NCI-H2196 (cell line): Measurements from ENCODE around the gene DNAJC13.
A peak's percentile ranks its signal among the peaks of the same experiment; 100 is the strongest.

Experiments used
- DNase-seq: peaks from one replicate; lab custom pipeline; 2025; ENCODE audit not compliant: unreplicated experiment; lab: John Stamatoyannopoulos, UW

The DNAJC13 gene

GRCh38 chr3:132543011-132543739, 125.9 kb downstream of the DNAJC13 start:
- no peak for DNase-seq

DNA sequence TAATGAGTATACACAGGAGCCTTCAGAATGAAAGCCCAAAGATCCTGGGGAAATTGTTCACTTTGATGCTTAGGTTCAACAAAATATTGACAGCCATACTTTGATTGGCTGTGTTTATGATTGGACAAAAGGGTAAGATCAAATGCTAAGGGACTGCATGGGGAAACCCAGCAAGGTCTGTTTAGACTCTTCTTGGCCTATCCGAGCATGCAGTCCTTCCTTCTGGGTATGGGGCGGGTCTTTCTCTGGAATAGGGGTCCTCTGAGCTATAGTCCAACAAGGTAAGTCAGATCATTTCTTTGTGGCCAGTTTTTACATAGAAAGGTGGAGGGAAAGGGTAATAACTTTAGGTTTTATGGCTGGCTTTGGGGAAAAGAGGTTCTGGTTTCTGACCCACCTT, 126.8 kb downstream of the DNAJC13 start:
- DNase-seq = no peak

DNA sequence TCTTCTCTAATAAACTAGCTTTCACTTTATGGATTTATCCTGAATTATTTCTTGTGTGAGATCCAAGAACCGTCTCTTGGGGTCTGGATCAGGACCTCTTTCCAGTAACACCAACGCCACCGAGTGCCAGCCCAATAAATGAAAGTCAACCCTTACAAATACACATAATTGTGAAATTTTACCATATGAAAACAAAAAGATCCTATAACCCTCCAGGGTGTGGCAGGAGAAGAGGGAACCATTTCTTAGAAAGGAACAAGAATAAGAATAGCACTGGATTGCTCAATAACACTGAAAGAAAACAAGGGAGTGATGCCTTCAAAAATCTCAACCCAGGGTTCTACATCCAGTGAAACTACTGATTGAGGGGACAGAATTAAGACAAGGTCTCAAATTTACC, 128.2 kb downstream of the DNAJC13 start:
- DNase-seq = no peak

DNA sequence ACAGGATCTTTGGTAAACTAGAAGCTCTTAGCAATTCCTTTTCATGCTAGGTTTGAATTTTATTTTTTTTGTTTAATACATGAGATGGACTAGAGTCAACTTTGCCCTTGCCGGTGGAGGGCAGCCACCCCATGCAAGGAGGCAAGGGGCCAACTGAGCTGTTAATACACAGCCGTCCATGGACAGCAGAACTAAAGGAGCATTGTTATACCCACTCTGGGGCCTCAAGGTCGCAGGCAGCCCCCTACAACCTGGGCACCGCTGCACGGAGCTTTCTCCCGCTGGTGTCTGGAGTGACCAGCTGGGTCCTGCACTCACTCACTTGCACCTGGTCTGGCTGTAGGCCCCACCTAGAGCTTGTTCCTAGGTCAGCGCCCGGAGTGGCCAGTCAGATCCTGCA, 131.9 kb downstream of the DNAJC13 start:
- no peak for DNase-seq

DNA sequence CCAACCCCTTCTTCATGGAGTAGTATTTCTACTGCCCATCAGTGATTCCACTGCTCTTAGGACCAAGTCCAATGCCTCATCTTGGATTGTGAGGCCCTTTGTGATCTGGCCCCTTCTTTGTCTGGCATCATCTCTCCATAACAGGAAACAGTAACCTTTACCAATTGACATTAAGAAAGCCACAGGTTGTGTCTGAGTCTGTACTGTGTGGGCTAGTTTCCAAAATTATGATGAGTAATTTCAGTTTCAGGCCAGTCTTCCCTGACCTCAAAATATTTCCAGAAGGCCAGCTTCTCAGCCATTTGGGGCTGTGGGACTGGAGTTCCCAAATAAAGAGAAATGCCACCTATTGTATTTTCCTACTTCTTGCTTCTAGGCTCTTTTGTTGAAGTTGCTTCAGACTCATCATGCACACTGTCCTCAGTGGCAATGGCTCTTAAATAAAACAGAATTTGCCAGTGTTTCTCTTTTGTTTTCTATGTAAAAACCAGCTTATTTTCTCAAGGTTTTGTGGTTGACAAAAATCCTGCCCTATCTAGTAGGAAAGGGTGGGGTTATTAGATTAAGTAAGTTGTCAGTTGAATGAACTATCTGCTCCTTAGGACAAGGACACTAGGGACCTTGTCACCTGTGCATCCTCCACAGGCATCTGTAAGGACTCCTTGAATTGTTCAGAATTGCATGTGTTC, 132.7 kb downstream of the DNAJC13 start:
- no peak for DNase-seq

DNA sequence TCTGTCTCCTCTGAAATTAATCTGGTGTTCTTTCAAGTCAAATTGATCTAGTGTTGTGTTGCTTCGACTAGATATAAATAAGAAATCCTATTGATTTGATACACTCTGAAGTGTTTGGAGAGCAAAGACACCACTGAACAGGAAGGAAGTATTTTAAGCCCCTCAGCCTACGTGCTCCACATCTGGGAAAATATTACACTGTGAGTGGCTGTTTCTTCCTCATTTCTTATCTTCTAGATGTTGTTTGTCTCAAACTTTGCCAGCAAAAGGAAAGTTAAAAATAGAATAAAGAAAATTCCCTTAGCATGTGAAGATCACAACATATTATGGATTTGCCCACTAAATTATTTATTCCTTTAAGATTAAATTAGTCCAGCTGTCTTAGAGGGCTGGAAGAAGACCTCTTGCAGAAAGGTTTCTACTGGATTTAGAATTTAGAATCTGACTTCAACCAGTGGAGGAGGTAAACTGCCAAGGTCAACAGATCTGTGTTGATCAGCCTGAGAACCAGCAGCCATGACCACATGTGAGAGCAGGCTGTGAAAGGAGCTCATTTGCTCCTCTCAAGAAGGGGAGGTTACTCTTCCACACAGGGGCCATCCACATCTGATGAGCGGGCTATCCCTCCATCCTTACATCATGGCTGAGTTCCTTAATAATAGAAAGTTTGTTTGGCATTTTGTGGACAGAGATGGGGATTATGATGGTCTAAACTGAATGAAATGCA, 133.4 kb downstream of the DNAJC13 start:
- no peak for DNase-seq

DNA sequence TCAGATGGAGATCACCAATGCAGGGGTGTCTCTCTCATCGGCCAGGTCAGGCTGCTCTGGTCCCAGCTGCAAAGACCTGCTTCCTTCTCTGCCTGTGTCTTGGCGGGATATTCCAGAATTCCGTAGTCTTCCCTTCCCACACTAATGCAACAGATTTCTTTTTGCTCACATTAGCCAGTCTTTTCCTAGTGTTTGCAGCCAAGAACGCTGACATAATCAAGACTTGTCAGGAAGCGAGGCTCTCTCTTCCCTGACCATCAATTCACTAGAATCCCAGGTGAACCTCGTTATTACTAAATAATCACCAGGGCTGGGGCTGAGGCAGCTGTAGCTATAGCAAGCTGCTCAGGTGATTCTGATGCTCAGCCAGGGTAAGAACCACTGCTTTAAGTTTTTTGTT, 136.5 kb downstream of the DNAJC13 start:
- DNase-seq = no peak

- peak; percentile 92 for DNase-seq
These were observed 137.1 kb downstream of the DNAJC13 start for GRCh38 chr3:132554437-132554836.

GRCh38 chr3:132555306-132556035, 138.2 kb downstream of the DNAJC13 start:
- no peak for DNase-seq

DNA sequence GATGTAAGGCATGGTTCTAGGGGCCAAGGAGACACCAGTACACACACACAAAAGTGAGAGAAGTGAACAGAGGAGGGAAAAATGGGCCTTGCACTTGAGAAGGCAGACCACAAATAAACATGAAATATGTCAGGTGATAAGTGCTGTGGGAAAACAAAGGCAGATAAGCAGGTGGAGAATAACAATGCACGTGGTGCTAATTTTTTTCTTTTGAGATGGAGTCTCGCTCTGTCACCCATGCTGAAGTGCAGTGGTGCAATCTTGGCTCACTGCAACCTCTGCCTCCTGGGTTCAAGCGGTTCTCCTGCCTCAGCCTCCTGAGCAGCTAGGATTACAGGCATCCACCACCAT, 138.7 kb downstream of the DNAJC13 start:
- peak; percentile 26 for DNase-seq

GRCh38 chr3:132556508-132557159, 139.3 kb downstream of the DNAJC13 start:
- DNase-seq = no peak

DNA sequence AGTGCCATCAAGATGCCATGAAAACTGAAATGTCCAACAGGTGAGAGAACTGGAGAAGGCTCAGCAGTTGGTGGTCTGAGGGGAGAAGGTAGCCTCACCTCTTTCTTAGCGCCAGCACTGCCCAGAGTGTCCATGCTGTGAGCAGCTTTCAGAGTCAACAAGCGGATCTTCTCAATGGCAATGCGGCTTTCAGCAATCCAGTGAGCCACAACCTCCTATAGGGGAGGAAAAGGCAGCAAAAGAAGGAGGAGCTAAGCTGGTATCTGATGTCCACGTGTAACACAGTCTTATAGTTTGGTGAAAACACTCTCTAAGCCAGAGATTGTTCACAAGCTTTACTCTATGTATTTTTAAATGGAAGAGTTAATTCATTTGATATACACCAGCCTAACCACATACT, 143.7 kb downstream of the DNAJC13 start:
- no peak for DNase-seq

GRCh38 chr3:132563420-132564069, 146.2 kb downstream of the DNAJC13 start:
- no peak for DNase-seq

GRCh38 chr3:132564070-132564465, 146.8 kb downstream of the DNAJC13 start:
- DNase-seq = no peak

GRCh38 chr3:132568422-132568821, 151.1 kb downstream of the DNAJC13 start:
- DNase-seq = no peak

DNA sequence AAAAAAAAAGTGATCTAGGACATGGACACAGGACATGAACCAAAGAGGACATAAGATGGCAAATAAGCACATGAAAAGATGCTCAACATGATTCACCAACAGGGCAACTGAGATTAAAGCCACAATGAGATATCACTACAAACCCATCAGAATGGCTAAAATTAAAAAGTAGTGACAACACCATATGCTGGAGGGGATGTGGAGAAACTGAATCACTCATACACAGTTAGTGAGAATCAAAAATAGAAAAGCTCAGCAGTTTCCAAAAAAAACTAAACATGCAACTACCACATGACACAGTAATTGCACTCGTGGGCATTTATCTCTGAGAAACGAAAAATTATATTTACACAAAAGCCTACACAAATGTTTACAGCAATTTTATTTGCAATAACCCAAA, 151.9 kb downstream of the DNAJC13 start:
- DNase-seq = no peak

DNA sequence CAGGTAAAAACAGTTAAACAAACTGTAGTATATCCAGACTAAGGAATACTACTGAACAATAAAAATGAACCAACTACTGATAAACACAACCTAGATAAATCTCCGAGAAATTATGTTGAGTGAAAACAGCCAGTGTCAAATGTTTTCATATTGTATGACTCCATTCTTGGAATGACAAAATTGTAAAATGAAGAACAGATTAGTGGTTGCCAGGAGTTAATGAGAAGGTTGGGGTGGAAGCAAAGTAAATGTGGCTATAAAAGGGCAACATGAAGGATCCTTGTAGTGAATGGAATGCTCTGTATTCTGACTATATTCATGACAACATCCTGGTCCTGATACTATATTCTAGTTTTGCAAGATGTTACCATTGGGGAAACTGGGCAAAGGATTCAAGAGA, 152.3 kb downstream of the DNAJC13 start:
- no peak for DNase-seq

GRCh38 chr3:132570016-132570415, 152.7 kb downstream of the DNAJC13 start:
- DNase-seq = no peak

DNA sequence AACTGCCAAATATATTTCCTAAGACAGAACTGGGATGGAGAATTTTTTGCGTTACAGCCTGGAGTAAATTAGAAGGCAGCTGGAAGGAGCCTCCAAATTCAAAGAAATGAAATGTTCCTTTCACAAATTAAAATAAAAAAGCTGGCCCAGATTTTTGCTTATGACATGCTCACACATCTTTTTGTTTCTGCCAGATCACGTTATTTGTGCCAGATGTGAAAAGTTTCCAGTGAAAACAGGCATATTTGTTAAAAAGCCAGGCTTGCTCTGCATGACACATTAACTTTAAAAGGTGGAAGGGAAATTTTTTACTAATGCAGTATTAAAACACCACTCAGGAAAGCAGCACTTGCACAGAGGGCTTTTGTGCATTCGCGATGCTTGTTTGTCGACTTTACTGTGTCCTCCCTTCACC, 156.5 kb downstream of the DNAJC13 start:
- DNase-seq = no peak

GRCh38 chr3:132587401-132587800, 170.1 kb downstream of the DNAJC13 start:
- DNase-seq = no peak
